Measurements from ENCODE around the gene LYPD4.
A peak's percentile ranks its signal among the peaks of the same experiment; 100 is the strongest.

The LYPD4 gene

DNA sequence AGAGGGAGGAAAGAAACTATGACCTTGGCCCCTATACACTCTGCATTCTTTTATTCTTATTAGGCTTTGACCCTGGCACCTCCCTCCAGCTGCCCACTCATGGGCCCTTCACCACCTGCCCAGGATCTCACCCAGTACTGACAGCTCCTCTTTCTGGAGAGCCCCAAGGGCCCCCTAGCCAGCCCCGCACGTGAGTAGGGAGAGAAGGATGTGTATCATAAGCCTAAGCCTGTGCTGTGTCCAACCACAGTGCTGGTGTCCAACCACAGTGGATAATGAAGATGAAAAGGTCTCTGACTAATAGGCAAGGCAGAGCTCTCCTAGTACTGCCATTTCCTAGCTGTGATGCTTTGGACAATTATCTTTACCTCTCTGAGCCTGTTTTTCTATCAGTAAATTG lies 4.6 kb upstream of the LYPD4 start:
- no peak for DNase-seq

DNA sequence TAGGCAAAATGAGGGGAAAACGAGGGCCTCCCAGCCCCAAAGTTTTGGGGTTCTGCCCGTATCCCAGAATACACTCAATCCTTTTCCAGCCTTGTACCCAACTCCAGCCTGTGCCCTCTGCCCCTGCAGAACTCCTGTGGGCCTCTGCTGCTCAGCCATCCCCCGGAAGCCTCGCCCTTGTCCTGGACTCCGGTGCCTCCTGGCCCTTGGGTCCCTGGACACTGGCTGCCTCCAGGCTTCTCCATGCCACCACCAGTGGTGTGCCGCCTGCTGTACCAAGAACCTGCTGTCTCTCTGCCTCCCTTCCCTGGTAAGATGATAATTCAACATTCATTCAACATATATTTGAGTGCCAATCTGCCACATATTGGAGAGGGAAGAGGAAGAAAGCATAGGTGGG lies 4.2 kb upstream of the LYPD4 start:
- no peak for DNase-seq

DNA sequence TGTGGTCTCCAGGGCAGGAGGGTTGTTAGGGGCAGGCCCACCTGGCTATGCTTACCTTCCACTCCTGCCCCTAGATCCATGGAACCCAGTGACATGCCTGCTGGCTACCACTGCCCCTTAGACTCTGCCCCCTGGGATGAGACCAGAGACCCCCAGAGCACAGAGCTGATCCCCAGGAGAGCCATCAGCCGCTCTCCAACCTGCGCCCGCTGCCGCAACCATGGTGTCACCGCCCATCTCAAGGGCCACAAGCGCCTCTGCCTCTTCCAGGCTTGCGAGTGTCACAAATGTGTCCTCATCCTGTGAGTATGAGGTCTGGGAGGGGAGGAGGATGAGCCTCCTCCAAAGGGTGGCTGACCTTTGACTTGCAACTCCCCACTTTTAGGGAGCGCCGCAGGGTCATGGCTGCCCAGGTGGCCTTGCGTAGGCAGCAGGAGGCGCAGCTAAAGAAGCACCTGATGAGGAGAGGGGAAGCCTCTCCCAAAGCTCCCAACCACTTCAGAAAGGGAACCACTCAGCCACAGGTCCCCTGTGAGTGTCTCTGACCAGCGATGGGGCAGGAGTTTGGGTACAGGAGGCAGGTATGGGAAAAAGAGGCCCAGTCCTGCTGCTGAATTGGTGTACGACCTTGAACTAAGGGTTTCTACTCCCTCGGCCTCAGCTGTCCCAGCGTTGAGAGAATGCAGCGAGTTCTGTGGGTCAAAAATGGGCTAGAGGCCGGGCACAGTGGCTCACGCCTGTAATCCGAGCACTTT lies 3.0 kb upstream of the LYPD4 start:
- no peak for DNase-seq

DNA sequence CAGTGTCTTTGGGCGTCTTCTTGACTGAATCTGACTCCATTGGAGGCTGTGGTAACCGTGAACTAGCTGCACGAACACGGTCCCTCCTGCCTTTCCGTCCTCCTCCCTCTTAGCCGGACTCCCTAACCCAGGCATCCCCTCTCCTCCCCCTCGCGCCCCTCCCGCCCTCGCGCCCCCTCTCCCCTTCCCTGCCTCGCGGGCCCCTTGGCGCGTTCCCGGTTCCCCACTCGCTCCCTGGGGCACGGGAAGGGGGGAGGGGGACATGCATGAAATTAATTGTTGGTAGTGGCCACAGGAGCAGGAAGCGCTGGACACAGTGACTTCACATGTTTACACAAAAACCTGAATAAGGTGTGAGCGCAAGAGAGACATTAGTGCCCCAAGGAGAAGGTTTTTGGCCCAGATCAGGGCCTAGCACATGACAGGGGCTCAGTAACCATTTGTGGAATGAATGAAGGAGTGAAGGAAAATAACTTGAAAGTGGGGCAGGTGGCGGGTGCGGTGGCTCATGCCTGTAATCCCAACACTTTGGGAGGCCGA lies 638 bp upstream of the LYPD4 start:
- no peak for DNase-seq

DNA sequence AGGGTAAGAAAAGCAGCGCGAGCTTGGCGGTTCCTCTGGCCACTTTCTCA lies 343 bp upstream of the LYPD4 start, which contains the start of gene DMRTC2:
DMRTC2 (plus strand) TSS at position 42 of the 50 bp plus-strand sequence. CDS start 2,387 bp downstream, outside the sequence.
- DNase-seq, result no peak

DNA sequence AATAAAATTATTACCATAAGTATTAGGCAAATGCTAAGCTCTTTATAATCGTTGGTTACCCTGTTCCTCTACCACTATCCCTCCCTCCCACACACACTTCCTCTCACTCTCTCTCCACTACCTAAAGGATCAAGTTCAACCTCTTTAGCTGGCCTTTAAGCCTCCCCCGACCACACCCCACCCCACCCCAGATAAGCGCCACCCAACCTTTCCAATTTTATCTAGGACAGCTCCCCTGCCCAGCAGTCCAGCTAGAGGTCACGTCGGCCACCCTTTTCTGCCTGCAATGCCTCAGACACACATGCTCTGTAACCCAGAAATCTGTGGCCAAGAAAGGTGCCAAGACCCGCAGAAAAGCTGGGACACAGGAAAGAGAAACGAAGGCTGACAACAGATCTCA lies 1.1 kb downstream of the LYPD4 start:
- DNase-seq, result no peak

DNA sequence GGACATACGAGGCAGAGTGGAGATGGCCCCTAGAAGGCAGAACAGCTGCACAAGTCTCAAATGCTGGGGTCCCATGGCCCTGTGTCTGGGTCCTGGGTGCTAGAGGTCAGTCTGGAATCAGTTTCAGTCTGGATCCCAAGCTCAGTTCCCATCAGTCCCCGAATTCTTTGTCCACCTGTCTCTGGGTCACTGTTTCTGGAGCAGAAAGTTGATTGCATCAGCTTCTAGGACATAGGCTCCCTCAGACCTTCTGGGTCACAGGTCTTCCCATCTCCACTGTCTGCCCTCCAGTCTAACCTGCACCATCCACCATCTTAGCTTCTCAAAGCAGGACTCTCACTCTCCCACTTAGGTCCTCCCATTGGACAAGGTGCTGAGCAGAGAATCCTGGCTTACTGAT lies 5.3 kb downstream of the LYPD4 start:
- DNase-seq, result no peak

DNA sequence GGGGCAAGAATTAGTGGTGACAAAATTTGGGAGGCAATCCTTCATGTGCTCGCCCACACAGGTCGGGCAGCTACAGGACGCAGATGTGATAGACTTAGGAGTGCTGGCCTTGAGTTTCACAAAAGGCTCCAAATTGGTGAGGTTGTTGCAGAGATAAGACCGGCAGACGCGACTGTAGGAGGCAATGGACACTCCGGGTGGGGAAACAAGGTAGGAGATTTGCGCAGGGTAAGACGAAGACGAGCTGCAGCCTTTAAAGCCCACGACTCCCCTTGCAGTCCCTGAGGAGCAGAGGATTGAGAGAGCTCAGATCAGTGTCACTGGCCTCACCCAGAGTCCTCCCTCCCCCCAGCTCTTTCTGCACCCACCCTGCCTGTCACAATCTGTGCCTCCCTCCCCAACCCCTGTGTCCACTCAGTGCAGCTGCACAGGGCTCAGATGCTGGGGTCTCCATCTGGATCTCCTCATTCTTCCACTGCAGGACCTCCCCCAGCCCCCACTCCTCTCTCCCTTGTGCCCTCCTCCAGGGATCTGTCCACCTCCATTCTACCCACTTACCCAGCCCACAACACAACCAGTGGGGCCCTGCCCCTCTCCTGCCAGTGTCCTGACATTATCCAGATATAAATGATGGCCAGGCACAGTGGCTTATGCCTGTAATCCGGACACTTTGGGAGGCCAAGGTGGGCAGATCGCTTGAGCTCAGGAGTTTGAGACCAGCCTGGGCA lies 6.3 kb downstream of the LYPD4 start:
- no peak for DNase-seq

DNA sequence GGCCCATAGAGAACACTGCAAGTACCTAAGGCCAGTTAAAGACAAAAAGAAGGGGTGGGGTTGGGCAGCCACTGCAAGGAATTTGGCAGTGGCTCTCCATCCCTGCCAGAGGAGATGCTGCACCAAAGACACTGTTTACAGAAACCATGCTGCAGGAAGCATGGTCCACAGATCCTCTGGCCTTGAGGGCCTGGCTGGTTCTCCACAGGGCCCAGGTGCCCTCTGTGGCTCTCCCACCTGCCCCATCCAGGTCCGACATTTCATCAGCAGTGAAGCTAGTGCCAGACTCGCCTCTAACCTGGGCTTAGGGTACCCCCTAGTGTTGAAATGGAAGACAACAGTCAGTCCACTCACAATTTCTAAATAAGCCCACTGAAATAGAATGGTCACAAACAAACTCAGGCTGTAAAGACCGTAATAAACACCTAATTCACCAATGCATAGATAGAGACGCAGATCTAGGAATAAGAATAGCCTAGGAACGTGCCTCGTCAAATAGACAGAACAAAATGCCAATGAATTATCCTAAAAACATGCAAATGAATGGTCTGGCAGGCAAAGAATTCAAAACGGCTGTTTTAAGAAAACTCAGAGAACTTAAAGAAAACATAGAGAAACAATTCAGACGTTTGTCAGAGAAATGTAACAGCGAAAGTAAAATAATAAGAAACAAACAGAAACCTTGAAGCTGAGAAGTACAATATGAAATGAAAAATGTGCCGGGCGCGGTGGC lies 23.3 kb downstream of the LYPD4 start:
- peak; percentile 37 for DNase-seq

DNA sequence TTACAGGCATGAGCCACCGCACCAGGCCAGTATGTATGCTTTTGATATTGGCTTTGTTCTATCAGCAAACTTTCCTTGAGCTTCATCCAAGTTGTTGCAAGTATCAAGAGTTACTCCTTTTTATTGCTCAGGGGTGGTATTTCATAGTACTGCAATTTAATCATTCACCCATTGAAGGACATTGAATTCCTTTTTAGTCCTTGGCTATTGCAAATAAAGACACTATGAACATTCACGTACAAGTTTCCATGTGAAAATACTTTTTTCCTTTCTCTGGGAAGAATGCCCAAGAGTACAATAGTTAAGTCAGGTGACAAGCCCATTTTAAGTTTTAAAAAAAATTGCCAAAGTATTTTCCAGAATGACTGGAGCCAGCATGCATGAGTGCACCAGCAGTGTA lies 27.7 kb downstream of the LYPD4 start:
- no peak for DNase-seq

DNA sequence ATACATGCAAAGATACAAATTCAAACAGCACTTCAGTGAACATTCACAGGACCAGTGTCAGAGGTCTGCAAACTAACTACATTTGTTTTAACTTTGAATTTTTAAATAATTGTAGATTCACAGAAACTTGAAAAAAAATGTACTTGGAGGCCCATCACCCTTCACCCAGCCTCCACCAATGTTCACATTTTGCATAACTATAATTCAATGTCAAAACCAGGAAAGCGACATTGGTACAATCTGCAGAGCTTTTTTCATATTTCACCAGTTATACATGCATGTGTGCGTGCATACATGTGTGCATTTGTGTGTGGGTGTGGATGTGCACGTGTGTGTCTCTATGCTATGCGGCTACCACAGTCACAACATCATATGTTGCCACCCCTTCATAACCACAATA lies 29.2 kb downstream of the LYPD4 start:
- no peak for DNase-seq

DNA sequence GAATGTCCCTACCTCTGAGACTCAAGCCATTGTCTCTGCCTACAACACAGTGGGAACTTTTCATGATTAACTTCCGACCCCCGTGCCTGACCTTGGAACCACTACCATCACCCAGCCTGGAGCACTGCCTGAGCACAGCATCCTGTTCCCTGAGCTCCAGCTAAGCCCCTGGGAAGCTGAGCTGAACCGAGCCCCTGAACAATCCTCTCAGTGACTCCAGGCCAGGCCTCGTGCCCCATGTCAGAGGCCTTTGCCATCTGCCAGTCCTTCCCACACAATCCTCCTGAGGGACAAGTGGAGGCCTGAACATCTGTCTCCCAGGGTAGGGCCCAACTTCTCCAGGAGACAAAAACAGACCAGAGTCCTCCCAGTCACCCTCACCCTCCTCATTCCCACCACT lies 30.6 kb downstream of the LYPD4 start:
- no peak for DNase-seq

DNA sequence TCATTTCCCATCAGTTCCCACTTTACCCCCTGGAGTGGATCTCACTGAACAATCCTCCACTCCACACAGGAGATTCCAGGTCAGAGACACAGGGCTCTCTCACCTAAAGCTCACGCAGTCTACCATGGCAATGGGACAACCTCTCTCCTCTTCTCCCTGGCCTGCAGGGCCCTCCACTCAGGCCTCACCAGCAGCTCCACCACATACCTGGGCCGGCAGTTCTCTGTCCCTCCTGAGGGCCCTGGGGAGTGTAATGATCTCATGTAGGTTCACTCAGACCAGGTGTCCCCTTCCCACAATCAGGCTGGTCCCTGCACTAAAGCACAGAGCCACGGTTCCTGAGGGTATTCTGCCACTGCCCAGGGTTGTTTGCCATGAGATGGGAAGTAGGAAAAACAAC lies 32.5 kb downstream of the LYPD4 start:
- DNase-seq, result no peak

DNA sequence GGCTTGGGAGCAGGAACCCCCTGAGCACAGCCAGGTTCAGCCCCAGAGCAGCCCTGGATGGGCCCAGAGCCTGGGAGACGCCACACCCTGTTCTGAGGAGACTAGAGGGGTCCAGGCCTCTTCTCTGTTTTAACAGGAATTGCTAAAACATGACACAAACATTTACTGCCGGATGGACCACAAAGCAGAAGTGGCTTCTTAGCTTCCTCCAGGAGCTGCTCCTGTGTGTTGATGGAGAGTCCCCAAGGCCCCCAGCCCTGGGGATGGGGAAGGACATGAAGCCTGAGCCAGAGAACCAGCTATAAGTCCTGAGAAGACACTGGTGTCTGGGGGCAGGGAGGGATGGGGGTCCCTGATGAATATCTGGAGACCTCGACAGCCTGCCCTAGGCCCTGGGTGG lies 33.4 kb downstream of the LYPD4 start:
- DNase-seq, result no peak

DNA sequence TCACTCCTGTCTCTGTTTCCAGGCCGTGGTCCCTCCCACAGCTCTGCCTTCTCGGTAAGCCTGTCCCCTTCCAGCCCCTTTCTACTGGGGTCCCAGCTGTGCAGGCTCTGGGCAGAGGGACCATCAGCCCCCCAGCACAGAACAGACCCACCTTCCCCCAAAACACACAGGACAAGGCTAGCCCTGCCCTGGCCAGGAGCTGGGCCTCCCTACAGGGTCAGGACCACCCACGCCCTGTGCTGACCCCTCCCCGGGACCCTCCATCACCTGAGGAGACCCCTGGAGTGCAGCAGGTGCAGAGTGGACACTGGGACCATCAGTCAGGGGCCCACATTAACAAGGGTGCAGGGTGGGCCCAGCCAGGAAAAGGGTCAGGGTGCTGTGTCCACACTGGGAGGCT lies 34.2 kb downstream of the LYPD4 start:
- no peak for DNase-seq

DNA sequence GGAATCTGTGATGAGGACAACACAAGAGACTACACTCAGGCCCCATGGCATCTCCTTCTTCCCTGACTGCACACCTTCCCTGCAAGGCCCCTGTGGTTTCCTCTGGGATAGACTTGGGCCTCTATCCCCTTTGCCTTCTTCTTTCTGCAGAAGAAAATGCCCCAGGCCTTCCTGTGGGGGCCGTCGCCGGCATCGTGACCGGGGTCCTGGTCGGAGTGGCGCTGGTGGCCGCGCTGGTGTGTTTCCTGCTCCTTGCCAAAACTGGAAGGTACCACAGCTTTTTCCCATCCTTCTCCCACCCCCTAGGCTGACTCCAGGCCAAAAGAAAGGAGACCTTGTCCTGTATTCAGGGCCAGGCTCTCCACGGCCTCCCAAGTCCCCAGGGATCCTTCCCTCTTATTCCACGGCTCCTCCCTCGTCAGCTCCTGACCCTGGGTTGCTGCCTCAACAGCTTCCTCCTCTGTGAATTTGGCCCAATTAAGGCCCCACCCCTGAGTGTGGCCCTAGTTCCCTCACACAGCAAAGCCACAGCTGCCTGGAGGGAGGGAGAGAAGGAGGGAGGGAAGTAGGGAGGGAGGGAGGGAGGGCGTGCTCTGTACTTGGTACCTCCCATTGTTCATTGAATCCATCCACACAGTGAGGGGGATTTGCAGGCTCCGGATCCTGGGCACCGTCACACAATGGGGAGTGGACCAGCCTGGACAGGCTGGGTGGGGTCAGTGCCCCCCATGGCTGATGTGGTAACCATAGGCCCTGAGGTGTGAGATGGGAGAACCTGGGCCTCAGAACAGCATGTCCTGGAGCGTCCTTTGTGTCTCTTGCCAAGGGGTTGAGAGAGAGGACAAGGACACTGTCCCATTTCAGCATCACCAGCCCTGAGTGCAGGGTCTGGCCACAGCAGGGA lies 35.6 kb downstream of the LYPD4 start:
- no peak for DNase-seq

DNA sequence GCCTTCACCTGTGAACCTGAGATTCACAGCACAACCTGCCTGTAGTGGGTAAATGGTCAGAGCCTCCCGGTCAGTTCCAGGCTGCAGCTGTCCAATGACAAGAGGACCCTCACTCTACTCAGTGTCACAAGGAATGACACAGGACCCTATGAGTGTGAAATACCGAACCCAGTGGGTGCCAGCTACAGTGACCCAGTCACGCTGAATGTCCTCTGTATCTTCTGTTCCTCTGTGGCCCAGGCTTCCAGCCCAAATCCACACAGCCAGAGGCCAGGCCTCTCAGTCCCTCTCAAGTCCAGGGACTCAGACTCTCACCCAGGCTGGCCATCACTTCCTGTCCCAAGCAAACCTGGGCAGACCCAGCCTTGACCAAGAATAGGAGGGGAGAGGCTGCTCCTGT lies 37.3 kb downstream of the LYPD4 start:
- DNase-seq, result no peak

DNA sequence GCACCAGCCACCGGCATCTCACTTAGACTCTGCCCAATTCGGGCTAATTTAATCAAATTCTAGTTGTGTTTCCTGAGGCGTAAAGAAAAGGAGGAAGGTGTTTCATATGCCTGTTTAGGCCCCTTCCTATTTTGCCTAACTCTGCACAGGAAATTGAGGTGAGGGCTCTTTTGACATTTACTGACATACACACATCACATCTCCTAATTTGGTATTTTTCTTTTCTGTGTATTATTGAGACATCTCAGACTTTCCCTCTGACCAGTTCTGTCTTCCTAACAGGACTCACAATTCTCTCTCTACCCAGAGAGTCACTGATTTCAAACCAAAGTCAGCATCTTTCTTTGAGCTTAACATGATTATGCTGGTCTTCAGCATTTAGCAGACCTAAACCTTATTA lies 40.1 kb downstream of the LYPD4 start:
- no peak for DNase-seq

DNA sequence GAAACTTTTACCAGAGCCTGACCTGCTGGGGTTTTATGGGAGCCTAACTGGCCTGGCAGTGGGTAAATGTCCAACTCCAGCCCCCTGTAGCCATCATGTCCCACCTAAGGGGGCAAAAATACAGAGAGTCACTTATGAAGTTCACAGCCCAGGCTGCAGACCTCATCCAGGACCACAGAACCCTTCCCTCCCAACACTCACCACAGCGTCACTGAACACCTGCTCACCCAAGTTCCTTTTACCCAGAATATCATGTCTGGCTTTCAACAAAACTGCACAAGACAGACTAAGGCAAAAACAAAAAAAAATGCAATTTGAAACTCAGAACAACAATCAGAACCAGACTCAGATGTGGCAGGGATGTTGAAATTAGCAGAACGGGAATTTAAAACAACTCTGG lies 41.7 kb downstream of the LYPD4 start:
- no peak for DNase-seq

DNA sequence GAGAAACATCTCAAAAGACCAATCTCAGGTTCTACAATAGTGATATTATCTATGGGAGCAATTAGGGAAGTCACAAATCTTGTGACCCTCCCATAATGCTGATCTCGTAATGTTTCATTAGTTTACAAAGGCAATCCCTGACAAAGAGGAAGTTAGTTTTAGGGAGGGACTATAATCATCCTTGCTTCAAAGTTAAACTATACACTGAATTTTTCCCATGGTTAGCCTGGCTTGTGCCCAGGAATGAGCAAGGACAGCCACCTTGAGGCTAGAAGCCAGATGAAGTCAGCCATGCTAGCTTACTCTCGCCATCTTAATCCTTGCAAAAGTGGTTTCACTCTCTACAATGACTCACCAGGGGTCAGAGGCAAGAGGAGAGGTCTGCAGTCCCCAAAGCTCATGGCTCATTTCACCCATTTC lies 42.7 kb downstream of the LYPD4 start:
- DNase-seq, result no peak

DNA sequence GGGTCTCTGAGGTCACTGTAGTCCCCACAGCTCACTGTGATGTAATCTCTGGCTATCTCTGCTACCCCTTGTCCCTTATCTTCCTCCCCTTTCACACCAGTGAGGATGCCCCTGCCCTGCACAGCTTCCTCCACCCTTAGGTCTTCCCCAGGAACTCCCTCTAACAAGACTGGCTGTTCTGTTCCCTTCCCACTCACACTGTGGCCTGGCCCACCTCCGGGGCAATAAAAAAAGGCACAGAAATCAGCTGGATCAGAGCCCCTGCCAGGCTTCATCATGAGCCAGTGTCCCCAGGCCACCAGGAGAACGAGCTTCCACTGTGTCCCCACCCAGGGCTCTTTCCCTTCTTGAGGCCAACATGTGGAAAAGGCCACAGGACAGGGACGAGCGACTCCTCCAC lies 43.5 kb downstream of the LYPD4 start:
- DNase-seq, result no peak

DNA sequence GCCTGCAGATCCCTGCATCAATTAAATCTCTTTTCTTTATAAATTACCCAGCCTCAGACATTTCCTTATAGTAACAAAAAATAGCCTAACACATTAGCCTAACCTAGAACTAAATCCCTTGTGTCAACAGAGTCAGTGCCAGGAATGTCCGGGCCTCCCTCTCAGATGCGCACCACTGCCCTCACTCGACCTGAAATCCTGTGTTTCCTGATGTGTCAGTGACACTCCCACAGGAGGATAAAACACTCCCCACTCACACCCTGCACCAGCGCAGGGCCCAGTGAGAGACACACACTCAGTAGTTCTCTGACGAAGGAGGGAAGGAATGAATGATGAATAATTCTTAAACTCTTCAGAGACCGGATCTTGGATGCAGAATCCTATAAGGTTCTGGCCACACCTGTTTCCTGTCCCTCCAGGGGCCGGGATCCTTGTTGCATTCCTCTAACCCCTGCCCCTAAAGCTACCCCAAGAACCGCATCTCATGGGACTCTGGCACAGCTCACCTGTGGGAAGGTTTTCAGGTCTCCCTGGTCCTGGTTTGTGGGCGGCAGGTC lies 45.0 kb downstream of the LYPD4 start:
- DNase-seq, result no peak

DNA sequence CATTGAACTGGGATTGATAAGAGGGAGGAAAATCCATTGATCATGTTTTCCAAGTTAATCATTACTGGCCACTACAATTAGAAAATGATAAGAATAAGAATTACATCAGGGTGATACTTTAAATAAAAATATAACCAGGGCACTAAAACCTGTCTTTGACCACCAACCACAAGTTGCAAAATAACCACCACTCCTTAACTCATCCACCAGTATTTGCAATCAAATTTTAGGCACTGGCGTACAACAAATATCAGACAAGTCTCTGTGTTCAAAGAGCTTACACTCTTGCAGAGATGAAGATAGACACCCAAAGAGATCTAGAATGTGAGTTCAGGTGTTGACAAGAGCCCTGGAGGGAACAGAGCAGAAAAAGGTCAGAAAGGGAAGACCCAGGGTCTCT lies 47.6 kb downstream of the LYPD4 start:
- DNase-seq, result no peak

Data from activated naive CD4-positive, alpha-beta T cell treated with anti-CD3 and anti-CD28 coated beads, Interleukin-2, amount 50 U/mL, for 16 hours (primary cell).